ENCODE results near the gene APOC1.
A peak's percentile ranks its signal among the peaks of the same experiment; 100 is the strongest.
"Not testable (repeated sequence)": the region's sequence is repeated elsewhere in the genome, so short reads cannot be mapped to it uniquely, and the experiment has no call there.

APOC1 gene

DNA sequence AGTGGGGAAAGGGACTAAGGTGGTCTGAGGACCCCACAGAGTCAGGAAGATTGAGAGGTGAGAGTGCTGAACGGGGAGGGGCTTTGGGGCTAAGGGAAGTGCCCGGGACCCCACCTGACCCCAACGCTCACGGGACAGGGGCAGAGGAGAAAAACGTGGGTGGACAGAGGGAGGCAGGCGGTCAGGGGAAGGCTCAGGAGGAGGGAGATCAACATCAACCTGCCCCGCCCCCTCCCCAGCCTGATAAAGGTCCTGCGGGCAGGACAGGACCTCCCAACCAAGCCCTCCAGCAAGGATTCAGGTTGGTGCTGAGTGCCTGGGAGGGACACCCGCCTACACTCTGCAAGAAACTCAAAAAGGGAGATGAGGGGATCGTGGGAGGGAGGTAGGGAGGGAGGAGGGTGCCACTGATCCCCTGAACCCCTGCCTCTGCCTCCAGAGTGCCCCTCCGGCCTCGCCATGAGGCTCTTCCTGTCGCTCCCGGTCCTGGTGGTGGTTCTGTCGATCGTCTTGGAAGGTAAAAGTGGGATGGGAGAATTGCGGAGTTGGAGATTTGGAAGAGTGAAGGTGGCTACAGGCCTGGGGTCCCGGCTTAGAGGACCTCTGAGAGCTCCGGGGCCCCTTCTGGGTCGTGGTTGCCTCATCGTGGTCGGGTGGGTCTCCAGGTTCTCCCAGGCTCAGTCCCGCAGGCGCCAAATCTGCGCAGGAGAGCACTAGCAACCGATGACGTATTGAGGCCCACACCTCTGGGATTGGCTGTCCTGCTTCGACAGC lies at the start of gene APOC1:
Gene APOC1, plus strand, starts transcription at position 176 of the 774 bp plus-strand sequence. Its CDS starts 284 bp downstream, at position 460.
- DNase-seq (ENCODE audit: low read depth), result peak; percentile 48

- DNase-seq (ENCODE audit: low read depth), result no peak
Measured at GRCh38 chr19:44865196-44865767, 49.1 kb upstream of the APOC1 start.

DNA sequence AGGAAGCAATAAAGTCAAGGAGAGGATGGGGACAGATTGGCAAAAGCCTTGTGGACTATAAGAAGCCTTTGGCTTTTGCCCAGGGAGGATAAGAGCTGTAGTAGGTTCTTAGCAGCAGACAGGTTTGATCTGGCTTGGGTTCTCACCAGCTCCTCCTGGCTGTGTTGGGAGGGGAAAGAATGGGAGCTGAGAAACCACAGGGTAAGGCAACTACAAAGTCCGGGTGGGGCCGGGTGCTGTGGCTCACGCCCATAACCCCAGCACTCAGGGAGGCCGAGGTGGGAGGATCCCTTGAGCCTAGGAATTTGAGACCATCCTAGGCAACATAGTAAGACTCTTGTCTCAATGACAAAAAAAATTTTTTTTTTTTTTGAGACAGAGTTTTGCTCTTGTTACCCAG lies 47.7 kb upstream of the APOC1 start:
- no peak for DNase-seq (ENCODE audit: low read depth)

DNA sequence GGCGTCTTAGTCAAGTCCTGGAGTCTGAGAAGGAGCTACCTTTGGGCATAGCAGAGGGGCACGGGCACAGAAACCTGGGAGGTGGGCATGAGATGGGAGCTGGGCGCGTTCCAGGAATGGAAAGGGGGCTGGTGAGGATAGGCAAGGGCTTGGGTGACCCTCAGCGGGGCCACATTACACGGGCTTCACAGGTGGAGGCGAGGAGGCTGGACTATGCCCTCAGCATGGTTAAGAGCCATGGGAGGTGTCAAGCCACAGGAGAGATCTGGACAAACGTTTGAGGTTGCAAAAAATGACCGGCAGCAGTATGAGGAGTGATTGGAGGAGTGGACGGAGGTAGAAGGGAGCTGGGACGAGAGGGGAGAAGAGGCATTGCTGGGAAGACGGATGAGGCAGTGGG lies 46.8 kb upstream of the APOC1 start:
- no peak for DNase-seq (ENCODE audit: low read depth)

GRCh38 chr19:44869733-44870470 lies 44.5 kb upstream of the APOC1 start:
- no peak for DNase-seq (ENCODE audit: low read depth)

DNA sequence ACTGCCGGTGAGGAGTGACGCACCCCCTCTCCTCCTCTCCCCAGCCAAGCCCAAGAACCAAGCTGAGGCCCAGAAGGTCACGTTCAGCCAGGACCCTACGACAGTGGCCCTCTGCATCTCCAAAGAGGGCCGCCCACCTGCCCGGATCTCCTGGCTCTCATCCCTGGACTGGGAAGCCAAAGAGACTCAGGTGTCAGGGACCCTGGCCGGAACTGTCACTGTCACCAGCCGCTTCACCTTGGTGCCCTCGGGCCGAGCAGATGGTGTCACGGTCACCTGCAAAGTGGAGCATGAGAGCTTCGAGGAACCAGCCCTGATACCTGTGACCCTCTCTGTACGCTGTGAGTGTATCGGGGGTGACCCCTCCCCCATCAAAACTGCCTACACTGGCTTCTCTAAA lies 42.6 kb upstream of the APOC1 start:
- no peak for DNase-seq (ENCODE audit: low read depth)

GRCh38 chr19:44872661-44873060 lies 41.7 kb upstream of the APOC1 start:
- DNase-seq (ENCODE audit: low read depth), result no peak

DNA sequence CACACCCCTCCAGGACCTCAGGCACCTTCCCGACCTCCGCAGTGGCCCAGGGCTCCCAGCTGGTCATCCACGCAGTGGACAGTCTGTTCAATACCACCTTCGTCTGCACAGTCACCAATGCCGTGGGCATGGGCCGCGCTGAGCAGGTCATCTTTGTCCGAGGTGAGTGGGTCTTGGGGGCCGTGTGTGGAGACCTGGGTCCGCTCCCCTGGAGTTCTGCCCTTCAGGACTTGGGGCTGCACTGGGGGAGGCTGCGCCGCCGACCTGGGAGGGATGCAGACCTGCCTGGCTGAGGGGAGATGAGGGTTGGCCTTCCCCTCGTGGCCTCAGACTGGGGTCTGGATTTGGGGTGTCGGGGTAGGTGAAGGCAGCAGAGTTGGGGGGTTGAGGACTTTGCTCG lies 40.1 kb upstream of the APOC1 start:
- DNase-seq (ENCODE audit: low read depth), result no peak

- DNase-seq (ENCODE audit: low read depth), result no peak
Measured at GRCh38 chr19:44875666-44876451, 38.5 kb upstream of the APOC1 start.

- no peak for DNase-seq (ENCODE audit: low read depth)
Measured at GRCh38 chr19:44876930-44877535, 37.4 kb upstream of the APOC1 start.

- no peak for DNase-seq (ENCODE audit: low read depth)
Measured at GRCh38 chr19:44878120-44878865, 36.1 kb upstream of the APOC1 start.

- DNase-seq (ENCODE audit: low read depth), result no peak
Measured at GRCh38 chr19:44879309-44880065, 34.9 kb upstream of the APOC1 start.

DNA sequence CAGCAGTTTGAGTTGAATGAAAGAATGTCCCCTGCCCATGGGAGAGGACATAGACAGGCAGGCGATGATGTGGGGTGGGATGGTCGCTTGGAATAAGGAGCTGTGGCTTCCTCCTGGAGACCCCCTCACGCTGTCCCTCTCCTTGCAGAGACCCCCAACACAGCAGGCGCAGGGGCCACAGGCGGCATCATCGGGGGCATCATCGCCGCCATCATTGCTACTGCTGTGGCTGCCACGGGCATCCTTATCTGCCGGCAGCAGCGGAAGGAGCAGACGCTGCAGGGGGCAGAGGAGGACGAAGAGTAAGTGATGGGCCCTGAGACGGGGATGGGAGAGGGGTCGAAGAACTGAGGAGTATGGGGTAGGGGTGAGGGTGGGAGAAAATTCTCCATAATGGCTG lies 32.3 kb upstream of the APOC1 start:
- DNase-seq (ENCODE audit: low read depth), result no peak

DNA sequence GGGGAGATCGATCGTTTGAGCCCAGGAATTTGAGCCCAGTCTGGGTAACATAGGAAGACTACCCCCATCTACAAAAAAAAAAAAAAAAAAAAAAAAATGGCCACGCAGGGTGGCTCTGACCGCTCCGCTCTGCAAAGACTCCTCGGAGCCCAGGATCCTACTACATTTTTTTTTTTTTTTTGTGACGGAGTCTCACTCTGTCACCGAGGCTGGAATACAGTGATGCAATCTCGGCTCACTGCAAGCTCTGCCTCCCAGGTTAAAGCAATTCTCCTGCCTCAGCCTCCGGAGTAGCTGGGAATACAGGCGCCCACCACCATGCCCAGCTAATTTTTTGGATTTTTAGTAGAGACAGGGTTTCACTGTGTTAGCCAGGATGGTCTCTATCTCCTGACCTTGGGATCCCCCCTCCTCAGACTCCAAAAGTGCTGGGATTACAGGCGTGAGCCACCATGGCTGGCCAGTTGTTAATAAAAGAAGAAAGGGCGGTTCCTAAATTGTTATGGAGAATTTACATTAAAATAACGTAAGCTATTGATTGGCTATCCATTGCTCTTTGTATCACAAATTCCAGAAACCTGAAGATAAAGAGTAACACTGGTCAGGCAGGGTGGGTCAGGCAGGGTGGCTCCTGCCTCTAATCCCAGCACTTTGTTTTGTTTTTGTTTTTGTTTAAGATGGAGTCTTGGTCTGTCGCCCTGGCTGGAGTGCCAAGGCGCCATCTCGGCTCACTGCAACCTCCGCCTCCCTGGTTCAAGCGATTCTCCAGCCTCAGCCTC lies 31.6 kb upstream of the APOC1 start:
- not testable (repeated sequence) for DNase-seq (ENCODE audit: low read depth)

- DNase-seq (ENCODE audit: low read depth), result no peak
Measured at GRCh38 chr19:44883922-44884321, 30.5 kb upstream of the APOC1 start.

GRCh38 chr19:44884566-44884965 lies 29.8 kb upstream of the APOC1 start:
- no peak for DNase-seq (ENCODE audit: low read depth)

GRCh38 chr19:44886141-44886540 lies 28.3 kb upstream of the APOC1 start:
- no peak for DNase-seq (ENCODE audit: low read depth)

DNA sequence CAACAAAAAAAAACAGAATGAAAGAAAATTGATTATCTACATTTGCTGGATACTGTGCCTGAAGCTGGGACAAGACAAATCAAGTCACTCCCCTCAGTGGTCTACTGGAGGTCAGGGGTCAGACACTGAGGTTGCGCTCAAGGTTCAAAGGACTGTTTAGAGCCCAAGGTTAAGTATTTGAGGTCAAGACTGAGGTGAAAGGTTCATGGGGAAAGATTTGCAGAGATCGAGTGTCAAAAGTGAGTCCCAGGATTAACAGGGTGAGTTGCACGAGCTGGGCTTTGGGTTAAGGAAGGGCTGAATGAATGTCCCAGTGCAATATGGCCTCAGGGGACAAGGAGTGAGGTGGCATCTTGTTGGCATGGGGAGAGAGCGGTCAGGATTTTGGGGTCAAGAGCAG lies 26.8 kb upstream of the APOC1 start:
- no peak for DNase-seq (ENCODE audit: low read depth)

DNA sequence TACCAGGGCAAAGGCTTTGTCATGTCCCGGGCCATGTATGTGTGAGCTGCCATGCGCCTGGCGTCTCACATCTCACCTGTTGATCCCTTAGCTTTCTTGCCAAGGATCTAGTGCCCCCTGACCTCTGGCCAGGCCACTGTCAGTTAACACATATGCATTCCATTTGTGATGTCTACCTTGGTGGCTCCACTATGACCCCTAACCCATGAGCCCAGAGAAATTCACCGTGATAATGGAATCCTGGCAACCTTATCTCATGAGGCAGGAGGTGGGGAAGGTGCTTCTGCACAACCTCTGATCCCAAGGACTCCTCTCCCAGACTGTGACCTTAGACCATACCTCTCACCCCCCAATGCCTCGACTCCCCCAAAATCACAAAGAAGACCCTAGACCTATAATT lies 26.1 kb upstream of the APOC1 start:
- not testable (repeated sequence) for DNase-seq (ENCODE audit: low read depth)
